SK-N-SH treated with all-trans-retinoic acid at 6 μM for 48 hours (cell line): ENCODE data around the gene FRS3.

Experiments
- ARNTL ChIP-seq: fragments of 450-650 bp; formaldehyde crosslinking; IDR thresholded peaks from 2 replicates; pipeline ENCODE4 v1.5.0; 2020; ENCODE audit warnings: low read depth, mild to moderate bottlenecking, moderate library complexity, borderline replicate concordance
- POU6F1 ChIP-seq: fragments of 250-450 bp; sonication (Bioruptor Pico); IDR thresholded peaks from 2 replicates; pipeline ENCODE4 v1.8.0; 2021; ENCODE audit warnings: low read depth, mild to moderate bottlenecking, moderate library complexity, borderline replicate concordance
- TOX ChIP-seq: fragments of 250-450 bp; sonication (Bioruptor Pico); IDR thresholded peaks from 2 replicates; pipeline ENCODE4 v1.8.0; 2021; ENCODE audit warnings: mild to moderate bottlenecking, moderate library complexity, borderline replicate concordance
- ZNF8 ChIP-seq: fragments of 450-650 bp; formaldehyde crosslinking; IDR thresholded peaks from 2 replicates; pipeline ENCODE4 v1.5.0; 2020; ENCODE audit warnings: mild to moderate bottlenecking, moderate library complexity
- TF ChIP-seq, protein P1 (sequence below): fragments of 250-450 bp; sonication (Bioruptor Pico); IDR thresholded peaks from 2 replicates; pipeline ENCODE4 v1.8.0; 2020; ENCODE audit warnings: mild to moderate bottlenecking, moderate library complexity, borderline replicate concordance

DNA sequence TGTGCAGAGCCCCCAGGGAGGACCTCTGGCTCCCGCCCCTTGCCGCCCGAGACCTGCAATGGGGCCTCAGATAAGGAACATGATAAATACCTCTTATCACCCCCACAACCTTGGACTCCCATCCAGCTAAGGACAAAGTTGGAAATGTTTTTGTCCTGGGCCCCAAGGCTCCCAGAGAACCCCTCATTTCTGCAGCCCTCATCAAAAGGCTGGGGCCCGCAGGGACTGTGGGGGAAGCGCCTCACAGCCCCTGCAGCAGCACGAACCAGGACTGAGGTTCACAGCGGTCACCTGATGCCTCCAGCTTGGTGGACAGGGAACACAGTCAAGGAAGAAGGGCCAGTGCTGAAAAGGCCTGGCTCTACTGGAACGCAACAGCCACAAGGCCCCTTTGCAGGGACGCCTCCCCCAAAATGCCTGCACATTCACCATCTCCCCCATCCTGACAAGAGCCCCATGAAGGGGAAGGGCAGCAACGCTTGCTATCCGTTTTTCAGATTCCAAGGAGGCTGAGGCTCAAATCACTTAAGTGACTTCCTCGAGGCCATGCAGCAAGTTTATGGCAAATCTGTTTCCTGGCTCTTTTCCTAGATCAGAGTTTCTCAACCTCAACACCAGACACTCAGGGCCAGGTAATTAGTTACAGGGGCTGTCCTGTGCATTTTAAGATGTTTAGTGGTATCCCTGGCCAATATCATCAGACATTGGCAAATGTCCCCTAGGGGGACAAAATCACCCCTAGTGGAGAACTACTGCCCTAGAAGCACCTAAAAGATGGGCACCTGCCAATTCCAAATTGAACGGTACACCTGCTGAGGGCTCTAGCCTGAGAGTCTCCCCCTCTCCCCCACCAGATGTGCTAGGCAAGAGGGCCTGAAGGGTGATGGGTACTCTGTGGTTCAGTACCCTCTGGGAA, 54.9 kb downstream of the FRS3 start:
- TF ChIP-seq ARNTL, result no peak
- TF ChIP-seq ZNF8 (CRISPR knock-in tag), result no peak
- no peak for TF ChIP-seq TOX (CRISPR knock-in tag)
- TF ChIP-seq, protein P1, sequence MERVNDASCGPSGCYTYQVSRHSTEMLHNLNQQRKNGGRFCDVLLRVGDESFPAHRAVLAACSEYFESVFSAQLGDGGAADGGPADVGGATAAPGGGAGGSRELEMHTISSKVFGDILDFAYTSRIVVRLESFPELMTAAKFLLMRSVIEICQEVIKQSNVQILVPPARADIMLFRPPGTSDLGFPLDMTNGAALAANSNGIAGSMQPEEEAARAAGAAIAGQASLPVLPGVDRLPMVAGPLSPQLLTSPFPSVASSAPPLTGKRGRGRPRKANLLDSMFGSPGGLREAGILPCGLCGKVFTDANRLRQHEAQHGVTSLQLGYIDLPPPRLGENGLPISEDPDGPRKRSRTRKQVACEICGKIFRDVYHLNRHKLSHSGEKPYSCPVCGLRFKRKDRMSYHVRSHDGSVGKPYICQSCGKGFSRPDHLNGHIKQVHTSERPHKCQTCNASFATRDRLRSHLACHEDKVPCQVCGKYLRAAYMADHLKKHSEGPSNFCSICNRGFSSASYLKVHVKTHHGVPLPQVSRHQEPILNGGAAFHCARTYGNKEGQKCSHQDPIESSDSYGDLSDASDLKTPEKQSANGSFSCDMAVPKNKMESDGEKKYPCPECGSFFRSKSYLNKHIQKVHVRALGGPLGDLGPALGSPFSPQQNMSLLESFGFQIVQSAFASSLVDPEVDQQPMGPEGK, result no peak
- no peak for TF ChIP-seq POU6F1 (CRISPR knock-in tag)
